H1 (cell line): ENCODE data around the gene METTL21C. TPM values are rescaled to one million over a fixed set of nuclear protein-coding genes. Genes with fewer than 3 reads are reported as not detected.

Experiments used
- SP4 ChIP-seq: IDR thresholded peaks from 2 replicates; pipeline ENCODE4 v1.6.1; 2012; ENCODE audit warnings: low read length, inconsistent platforms
- polyA plus RNA-seq, 7 experiments: library from polyadenylated mRNA; depleted of rRNA in 3 of 7; stranded (reverse) in 5 of 7; unstranded in 2 of 7; fragments of >200 nt in 5 of 7; fragments of 200-250 nt in 2 of 7; gene quantifications; 1 replicate in 5 of 7; 2 replicates in 1 of 7; 4 replicates in 1 of 7; pipeline versions ENCODE4 v1.2.1 to v1.2.3, GENCODE V29; 2011 to 2013; ENCODE audit warnings: missing spikeins in 2 of 7, mixed read lengths in 2 of 7
- total RNA-seq: library from RNA; stranded (reverse); fragmentation: NEBNext Ultra II Directional; extraction: Animal tissue kit (Norgen Biotek cat#: 25700); gene quantifications from 2 replicates; pipeline ENCODE4 v1.2.1, GENCODE V29; 2021
- TF ChIP-seq, protein P1 (sequence below), 3 experiments: IDR thresholded peaks; 1 replicate in 2 of 3; 2 replicates in 1 of 3; pipeline versions ENCODE4 v1.5.1 to v1.6.1; 2011; ENCODE audit warnings: low read length in 3 of 3, mild to moderate bottlenecking in 3 of 3, inconsistent platforms in 2 of 3, low read depth in 1 of 3, moderate library complexity in 1 of 3; ENCODE audit not compliant: insufficient read depth in 1 of 3; ENCODE audit errors: control extremely low read depth in 1 of 3

Gene METTL21C
- total and polyA plus RNA-seq, 2 of the 8 experiments (the other 6 are each of a cell fraction or from before 2014, with no cell fraction given) = not detected

- TF ChIP-seq SP4 = no peak
- TF ChIP-seq, protein P1, sequence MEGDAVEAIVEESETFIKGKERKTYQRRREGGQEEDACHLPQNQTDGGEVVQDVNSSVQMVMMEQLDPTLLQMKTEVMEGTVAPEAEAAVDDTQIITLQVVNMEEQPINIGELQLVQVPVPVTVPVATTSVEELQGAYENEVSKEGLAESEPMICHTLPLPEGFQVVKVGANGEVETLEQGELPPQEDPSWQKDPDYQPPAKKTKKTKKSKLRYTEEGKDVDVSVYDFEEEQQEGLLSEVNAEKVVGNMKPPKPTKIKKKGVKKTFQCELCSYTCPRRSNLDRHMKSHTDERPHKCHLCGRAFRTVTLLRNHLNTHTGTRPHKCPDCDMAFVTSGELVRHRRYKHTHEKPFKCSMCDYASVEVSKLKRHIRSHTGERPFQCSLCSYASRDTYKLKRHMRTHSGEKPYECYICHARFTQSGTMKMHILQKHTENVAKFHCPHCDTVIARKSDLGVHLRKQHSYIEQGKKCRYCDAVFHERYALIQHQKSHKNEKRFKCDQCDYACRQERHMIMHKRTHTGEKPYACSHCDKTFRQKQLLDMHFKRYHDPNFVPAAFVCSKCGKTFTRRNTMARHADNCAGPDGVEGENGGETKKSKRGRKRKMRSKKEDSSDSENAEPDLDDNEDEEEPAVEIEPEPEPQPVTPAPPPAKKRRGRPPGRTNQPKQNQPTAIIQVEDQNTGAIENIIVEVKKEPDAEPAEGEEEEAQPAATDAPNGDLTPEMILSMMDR (IDR thresholded peaks at IDR 0.05; ENCODE audit: control extremely low read depth in 1 of 3, insufficient read depth in 1 of 3, low read depth in 1 of 3, low read length in 3 of 3) = no peak
Observed at GRCh38 chr13:102700088-102701031, 5.5 kb upstream of the METTL21C start (continued).
